Immature natural killer cell (primary cell): ENCODE results near the gene RARB. TPM values are rescaled to one million over a fixed set of nuclear protein-coding genes. Genes with fewer than 3 reads are reported as not detected.

Experiments used
- DNase-seq, 3 donors: peaks; one replicate each; pipeline ENCODE4 v3.0.0; 2022; ENCODE audit warnings: mixed read lengths in 1 of 3
- H3K27ac Mint-ChIP-seq, 6 donors: one replicate each; pipeline ENCODE4 v1.8.0; 2020; ENCODE audit warnings: mixed read lengths in 6 of 6, mild to moderate bottlenecking in 5 of 6, inconsistent platforms in 4 of 6, moderate library complexity in 3 of 6
- H3K27me3 Mint-ChIP-seq, 3 donors: one replicate each; pipeline ENCODE4 v1.8.0; 2020 to 2021; ENCODE audit warnings: low read depth in 3 of 3, mild to moderate bottlenecking in 3 of 3, mixed read lengths in 3 of 3, moderate library complexity in 3 of 3, inconsistent platforms in 1 of 3
- H3K36me3 Mint-ChIP-seq, 3 donors: one replicate each; pipeline ENCODE4 v1.8.0; 2020; ENCODE audit warnings: mixed read lengths in 3 of 3, inconsistent platforms in 2 of 3, mild to moderate bottlenecking in 2 of 3
- H3K4me1 Mint-ChIP-seq, 2 donors: one replicate each; pipeline ENCODE4 v1.8.0; 2020; ENCODE audit warnings: inconsistent platforms in 2 of 2, mild to moderate bottlenecking in 2 of 2, mixed read lengths in 2 of 2, moderate library complexity in 1 of 2
- H3K4me3 Mint-ChIP-seq, 5 donors: one replicate each; pipeline ENCODE4 v1.8.0; 2020; ENCODE audit warnings: mild to moderate bottlenecking in 5 of 5, mixed read lengths in 5 of 5, inconsistent platforms in 3 of 5, moderate library complexity in 3 of 5
- H3K9me3 Mint-ChIP-seq, 6 donors: one replicate each; pipeline ENCODE4 v1.8.0; 2020; ENCODE audit warnings: mild to moderate bottlenecking in 6 of 6, mixed read lengths in 6 of 6, inconsistent platforms in 4 of 6, moderate library complexity in 3 of 6
- polyA plus RNA-seq, 3 donors: library from polyadenylated mRNA; unstranded; fragments of 300-500 nt; fragmentation: Illumina TruSeq; gene quantifications; one replicate each; pipeline ENCODE4 v1.2.3, GENCODE V29; 2021

The RARB gene
- polyA plus RNA-seq, 3 donors from 2014 or later: 0.19 to 0.61 TPM; not detected in 1

DNA sequence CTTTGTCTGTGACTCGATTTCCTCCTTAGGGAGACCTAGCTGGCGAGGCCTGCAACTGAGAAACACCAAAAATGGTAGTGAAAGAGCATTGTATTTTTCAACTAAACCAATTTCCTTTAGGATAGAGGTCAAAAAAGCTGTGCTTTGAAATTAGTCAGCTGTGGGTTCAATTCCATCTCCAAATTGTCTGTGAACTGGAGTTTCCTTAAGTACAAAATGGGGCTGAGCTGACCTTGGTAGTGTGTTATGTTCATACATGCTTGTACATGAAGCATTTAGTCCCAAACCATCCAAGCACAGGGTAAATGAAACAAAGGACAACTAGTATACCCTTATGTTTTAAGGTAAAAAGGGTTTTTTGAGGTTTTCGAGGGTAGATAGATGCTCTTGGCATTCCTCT is 99.3 kb downstream of the RARB start:
- Mint-ChIP-seq H3K27ac (no peak overlapping the region), H3K27me3 (peaks cover 1 to 4% (median 2%) of the 10 kb centered on the region in 3 donors), H3K9me3 (peaks cover 0 to 12% (median 5%) of the 10 kb centered on the region in 6 donors), H3K4me1 (peaks cover 6 to 9% of the 10 kb centered on the region in 2 donors), H3K4me3 (no peak overlapping the region), H3K36me3 (peaks cover 0 to 5% (median 0%) of the 10 kb centered on the region in 3 donors)
- DNase-seq: no peak

DNA sequence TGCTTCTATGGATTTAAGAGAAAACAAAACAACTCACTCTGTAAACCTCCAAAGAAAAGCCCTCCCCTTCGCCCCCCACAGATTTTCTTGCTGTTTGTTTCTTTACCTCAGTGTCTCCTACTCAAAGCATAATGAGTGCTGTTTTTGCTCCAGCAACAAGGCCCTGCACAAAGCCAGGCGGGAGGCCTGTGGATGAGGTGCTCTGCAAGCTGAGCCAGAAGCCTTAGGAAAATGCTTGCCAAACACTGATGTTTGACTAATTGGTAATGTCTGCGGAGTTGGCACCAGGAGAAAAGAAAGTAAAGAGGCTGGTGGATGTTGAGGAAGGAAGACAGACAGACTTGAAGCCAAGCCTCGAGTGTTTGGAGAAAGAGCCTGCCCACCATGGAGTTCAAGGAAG is 99.7 kb downstream of the RARB start:
- Mint-ChIP-seq H3K4me1 (peaks cover 6 to 9% of the 10 kb centered on the region in 2 donors), H3K4me3 (no peak overlapping the region), H3K36me3 (peaks cover 0 to 5% (median 0%) of the 10 kb centered on the region in 3 donors), H3K9me3 (peaks cover 0 to 15% (median 6%) of the 10 kb centered on the region in 6 donors), H3K27me3 (peaks cover 1 to 4% (median 2%) of the 10 kb centered on the region in 3 donors), H3K27ac (no peak overlapping the region)
- DNase-seq: no peak

GRCh38 chr3:25531971-25532370 is 103.9 kb downstream of the RARB start:
- H3K36me3 Mint-ChIP-seq: peaks cover 0 to 5% (median 0%) of the 10 kb centered on the region in 3 donors
- no peak overlapping the region for H3K27ac Mint-ChIP-seq
- H3K27me3 Mint-ChIP-seq: peaks cover 0 to 3% (median 0%) of the 10 kb centered on the region in 3 donors
- H3K4me1 Mint-ChIP-seq: no peaks in the 10 kb centered on the region
- no peak for DNase-seq
- H3K4me3 Mint-ChIP-seq: no peak overlapping the region
- H3K9me3 Mint-ChIP-seq: peaks cover 0 to 15% (median 6%) of the 10 kb centered on the region in 6 donors

DNA sequence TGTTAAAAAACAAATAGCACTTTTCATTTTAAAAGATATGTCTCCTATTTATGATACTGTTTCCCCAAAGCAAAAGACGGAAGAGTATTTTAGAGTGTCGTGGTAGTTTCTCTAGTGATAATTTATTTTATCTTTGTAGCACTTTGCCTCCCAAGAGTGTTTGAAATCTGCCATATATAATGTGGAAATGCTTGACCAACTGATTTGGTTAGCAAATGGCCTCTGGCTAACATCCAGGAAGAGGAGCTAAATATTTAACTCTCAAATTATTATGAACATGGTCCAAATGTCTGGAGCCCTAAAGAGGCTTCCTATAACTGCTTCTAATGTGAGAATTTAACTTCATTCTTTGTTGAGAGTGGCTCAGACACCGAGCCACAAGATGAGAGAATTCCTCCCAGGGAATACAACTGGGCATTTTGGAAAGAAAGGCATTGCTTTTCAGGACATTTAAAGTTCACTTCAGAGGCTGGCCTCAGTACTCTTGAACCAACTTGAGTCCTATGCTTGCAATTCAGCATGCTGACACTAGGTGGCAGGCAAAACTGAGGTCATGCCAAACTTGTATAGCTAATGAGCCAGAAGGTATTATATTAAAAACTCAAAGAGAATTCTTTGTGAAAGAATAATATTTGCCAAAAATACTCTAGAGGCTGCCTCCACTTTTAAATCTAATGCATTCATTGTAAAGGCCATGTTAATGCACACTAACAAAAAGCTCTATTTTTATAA is 104.5 kb downstream of the RARB start:
- peaks cover 0 to 15% (median 6%) of the 10 kb centered on the region in 6 donors for H3K9me3 Mint-ChIP-seq
- peaks cover 0 to 3% (median 0%) of the 10 kb centered on the region in 3 donors for H3K27me3 Mint-ChIP-seq
- no peaks in the 10 kb centered on the region for H3K4me1 Mint-ChIP-seq
- no peak overlapping the region for H3K4me3 Mint-ChIP-seq
- H3K27ac Mint-ChIP-seq: no peak overlapping the region
- peaks cover 0 to 5% (median 0%) of the 10 kb centered on the region in 3 donors for H3K36me3 Mint-ChIP-seq
- no peak for DNase-seq

GRCh38 chr3:25533399-25533798 is 105.3 kb downstream of the RARB start:
- H3K9me3 Mint-ChIP-seq: peaks cover 0 to 15% (median 6%) of the 10 kb centered on the region in 6 donors
- H3K4me1 Mint-ChIP-seq: no peaks in the 10 kb centered on the region
- H3K4me3 Mint-ChIP-seq: no peak overlapping the region
- H3K36me3 Mint-ChIP-seq: peaks cover 0 to 5% (median 0%) of the 10 kb centered on the region in 3 donors
- DNase-seq: no peak
- no peak overlapping the region for H3K27ac Mint-ChIP-seq
- peaks cover 0 to 2% (median 0%) of the 10 kb centered on the region in 3 donors for H3K27me3 Mint-ChIP-seq

- no peak for DNase-seq
- Mint-ChIP-seq H3K9me3 (peaks cover 0 to 15% (median 6%) of the 10 kb centered on the region in 6 donors), H3K27ac (no peak overlapping the region), H3K36me3 (peaks cover 0 to 5% (median 0%) of the 10 kb centered on the region in 3 donors), H3K4me1 (no peaks in the 10 kb centered on the region), H3K4me3 (no peak overlapping the region), H3K27me3 (peaks cover 0 to 2% (median 0%) of the 10 kb centered on the region in 3 donors)
Measured at GRCh38 chr3:25534007-25534406, 105.9 kb downstream of the RARB start.

DNA sequence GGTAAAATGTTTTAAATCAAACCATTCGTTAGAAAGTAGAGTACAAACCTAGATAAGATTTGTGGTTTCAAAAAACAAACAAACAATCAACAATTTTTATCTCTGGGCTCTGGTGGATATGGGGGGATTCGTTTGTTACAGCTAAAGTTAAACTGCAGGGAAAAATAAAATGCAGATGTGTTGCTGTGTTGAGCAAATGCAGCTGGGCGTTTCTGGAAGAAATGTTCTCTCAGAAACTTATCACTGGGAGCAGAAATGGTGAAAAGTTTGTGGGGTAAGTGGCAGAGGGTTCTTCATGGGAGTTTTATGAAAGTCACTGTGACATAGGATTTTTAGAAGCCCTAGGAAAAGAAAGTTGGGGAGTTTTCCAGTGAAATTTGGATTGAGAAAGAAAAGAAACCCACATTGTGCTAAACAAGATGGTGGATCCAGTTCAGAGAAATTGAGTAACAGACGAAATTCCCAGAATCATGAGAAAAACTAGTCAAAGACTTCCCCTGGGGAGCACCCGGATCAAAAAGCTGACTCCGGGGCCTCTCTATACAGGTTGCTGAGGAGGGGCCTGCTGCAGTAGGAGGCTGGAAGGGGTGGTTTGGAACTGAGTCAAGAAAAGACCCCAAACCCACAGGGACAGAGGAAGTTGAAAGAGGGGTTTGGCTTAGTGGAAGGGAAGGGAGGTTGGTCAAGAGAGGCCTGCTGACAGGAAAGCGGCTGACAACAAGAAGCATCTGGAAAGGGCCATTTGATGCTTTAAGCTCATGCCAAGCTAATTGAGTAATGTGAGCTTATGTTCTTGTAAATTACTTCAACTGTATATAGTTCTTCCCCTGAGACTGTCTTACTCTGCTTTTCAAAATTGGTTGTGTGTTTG is 108.7 kb downstream of the RARB start:
- Mint-ChIP-seq H3K4me3 (no peak overlapping the region), H3K36me3 (peaks cover 0 to 3% (median 0%) of the 10 kb centered on the region in 3 donors), H3K27me3 (peaks cover 0 to 2% (median 1%) of the 10 kb centered on the region in 3 donors), H3K27ac (no peak overlapping the region), H3K9me3 (peaks cover 0 to 9% (median 6%) of the 10 kb centered on the region in 6 donors), H3K4me1 (no peaks in the 10 kb centered on the region)
- DNase-seq: no peak

DNA sequence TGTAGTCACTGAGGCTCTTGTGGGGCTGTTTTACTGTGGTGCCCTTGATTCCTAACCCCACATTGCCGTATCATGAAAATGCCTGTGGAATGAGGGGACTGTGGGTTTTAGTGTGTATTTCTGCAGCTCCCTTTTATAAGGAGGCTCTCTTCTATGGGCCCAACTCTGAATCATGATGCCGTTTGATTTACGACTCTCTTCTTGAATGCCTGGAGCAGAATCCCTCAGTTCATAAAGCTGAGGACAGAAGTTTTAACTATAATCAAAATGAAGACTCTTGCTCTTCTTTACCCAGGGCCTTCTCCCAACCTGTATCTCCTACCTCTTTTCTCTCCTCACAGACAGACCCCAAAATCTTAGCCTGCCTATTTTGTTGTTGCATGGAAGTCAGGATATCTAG is 109.5 kb downstream of the RARB start:
- Mint-ChIP-seq H3K36me3 (peaks cover 0 to 3% (median 0%) of the 10 kb centered on the region in 3 donors), H3K9me3 (peaks cover 0 to 3% (median under 1%) of the 10 kb centered on the region in 6 donors), H3K27me3 (peaks cover 0 to 2% (median 2%) of the 10 kb centered on the region in 3 donors), H3K4me3 (no peak overlapping the region), H3K4me1 (no peaks in the 10 kb centered on the region), H3K27ac (no peak overlapping the region)
- no peak for DNase-seq

DNA sequence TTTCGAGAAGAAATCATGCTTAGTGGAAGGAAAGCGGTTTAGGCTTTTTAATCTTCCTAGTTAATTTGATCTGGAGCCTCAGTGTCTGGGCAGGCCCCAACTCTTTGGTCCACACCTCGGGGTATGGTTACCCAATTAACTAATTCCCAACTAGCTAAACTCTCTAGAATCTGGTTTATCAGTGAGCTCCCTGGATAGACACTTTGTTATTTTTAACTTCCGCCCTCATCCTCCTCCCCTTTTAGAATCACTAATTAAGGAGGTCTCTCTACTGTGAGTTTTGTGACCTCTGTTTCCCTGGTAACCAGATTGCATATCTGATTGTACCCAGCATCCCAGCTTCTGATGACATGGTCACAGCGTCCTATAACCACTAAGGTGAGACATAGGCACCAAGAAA is 112.2 kb downstream of the RARB start:
- Mint-ChIP-seq H3K27me3 (peaks cover 0 to 6% (median 4%) of the 10 kb centered on the region in 3 donors), H3K36me3 (peaks cover 0 to 3% (median 0%) of the 10 kb centered on the region in 3 donors), H3K27ac (no peak overlapping the region), H3K9me3 (peaks cover 0 to 1% (median 0%) of the 10 kb centered on the region in 6 donors), H3K4me1 (no peaks in the 10 kb centered on the region), H3K4me3 (no peak overlapping the region)
- DNase-seq: no peak

GRCh38 chr3:25542492-25543039 is 114.5 kb downstream of the RARB start:
- H3K27ac Mint-ChIP-seq: no peak overlapping the region
- H3K4me3 Mint-ChIP-seq: no peak overlapping the region
- H3K36me3 Mint-ChIP-seq: peaks cover 0 to 3% (median 0%) of the 10 kb centered on the region in 3 donors
- H3K4me1 Mint-ChIP-seq: no peaks in the 10 kb centered on the region
- peaks cover 0 to 8% (median 6%) of the 10 kb centered on the region in 3 donors for H3K27me3 Mint-ChIP-seq
- H3K9me3 Mint-ChIP-seq: no peaks in the 10 kb centered on the region
- DNase-seq: no peak

DNA sequence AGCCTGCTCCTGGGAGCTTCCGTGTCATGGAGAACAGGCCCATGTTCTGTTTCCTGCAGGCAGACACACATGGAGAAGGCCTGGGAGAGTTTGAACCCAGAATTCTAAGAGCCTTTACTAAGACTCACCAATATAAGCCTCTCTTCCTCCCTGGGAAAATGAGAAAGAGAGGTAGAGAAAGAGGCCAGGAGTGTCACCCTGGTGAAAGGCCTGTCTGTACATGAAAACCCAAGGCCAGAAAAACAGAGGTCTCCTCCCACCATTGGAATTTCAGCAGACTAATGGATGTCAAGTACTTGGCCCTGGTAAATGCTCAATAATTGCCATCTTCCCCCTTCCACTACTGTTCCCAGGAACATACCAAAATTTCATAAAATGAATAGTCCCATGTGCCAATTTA is 119.0 kb downstream of the RARB start:
- Mint-ChIP-seq H3K4me3 (no peak overlapping the region), H3K27me3 (peaks cover 0 to 8% (median 4%) of the 10 kb centered on the region in 3 donors), H3K36me3 (no peaks in the 10 kb centered on the region), H3K4me1 (no peaks in the 10 kb centered on the region), H3K9me3 (peaks cover 0 to 2% (median 0%) of the 10 kb centered on the region in 6 donors), H3K27ac (no peak overlapping the region)
- DNase-seq: no peak

DNA sequence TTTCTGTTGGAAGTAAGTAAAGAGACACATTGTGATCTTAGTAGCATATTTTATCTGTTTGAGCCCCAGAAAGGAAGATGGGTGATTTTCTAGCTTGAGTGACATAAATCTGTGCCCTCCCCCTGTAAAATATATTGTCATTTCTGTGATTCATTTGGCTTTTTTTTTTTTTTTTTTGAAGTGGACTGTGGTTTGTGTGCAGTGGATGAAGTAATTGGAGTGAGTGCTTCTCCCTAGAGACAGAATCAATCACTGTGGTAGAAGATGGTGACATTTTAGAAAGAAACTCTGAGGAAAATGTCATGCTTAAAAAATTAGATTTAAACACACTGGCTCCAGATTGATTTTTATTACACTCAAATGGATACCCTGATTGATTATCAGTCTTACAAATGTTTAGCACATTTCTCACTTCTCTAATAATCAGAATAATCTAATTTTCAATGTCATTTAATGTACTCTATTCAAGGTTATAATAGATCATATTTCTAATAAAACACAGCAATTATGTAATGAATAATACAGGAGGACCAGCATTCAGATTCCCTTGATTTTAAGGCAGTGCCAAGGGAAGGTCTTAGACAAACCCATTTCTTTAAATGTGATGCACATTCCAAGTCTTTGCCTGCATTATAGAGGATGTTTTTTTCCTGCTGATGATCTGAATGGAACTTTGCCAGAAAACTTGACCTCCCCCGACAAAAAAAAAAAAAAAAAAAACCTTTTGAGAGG is 120.0 kb downstream of the RARB start:
- Mint-ChIP-seq H3K36me3 (no peaks in the 10 kb centered on the region), H3K4me3 (no peak overlapping the region), H3K27ac (no peak overlapping the region), H3K27me3 (peaks cover 0 to 8% (median 4%) of the 10 kb centered on the region in 3 donors), H3K9me3 (peaks cover 0 to 2% (median 0%) of the 10 kb centered on the region in 6 donors), H3K4me1 (no peaks in the 10 kb centered on the region)
- no peak for DNase-seq

DNA sequence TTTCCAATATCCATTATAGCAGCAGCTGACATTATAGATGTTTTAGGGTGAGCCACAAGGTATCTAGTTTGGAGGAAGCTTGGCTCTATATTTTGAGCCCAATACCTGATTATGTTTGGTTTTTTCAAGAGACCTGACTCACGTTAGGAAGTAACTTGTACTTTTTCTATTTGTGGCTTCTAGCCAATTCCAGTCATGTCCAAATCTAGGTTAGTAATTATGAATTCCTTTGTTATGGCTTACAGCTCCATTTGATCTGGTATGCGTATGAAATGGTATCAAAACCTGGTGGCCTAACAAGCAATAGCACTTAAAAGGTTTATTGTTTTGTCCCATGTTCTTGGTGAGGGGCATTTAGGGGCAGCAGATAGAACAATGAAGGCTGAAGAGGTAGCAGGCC is 120.8 kb downstream of the RARB start:
- H3K36me3 Mint-ChIP-seq: no peaks in the 10 kb centered on the region
- no peak for DNase-seq
- H3K9me3 Mint-ChIP-seq: peaks cover 0 to 2% (median 0%) of the 10 kb centered on the region in 6 donors
- H3K4me3 Mint-ChIP-seq: no peak overlapping the region
- H3K27ac Mint-ChIP-seq: no peak overlapping the region
- no peaks in the 10 kb centered on the region for H3K4me1 Mint-ChIP-seq
- H3K27me3 Mint-ChIP-seq: peaks cover 0 to 6% (median 0%) of the 10 kb centered on the region in 3 donors
